ENCODE results near the gene FOXP1. TPM values are rescaled to one million over a fixed set of nuclear protein-coding genes. Genes with fewer than 3 reads are reported as not detected.

FOXP1 gene
- total RNA-seq, 1 experiment from 2014 or later, result 75.3 TPM

GRCh38 chr3:71138410-71138809 is 445.1 kb downstream of the FOXP1 start:
- no peaks in the 10 kb centered on the region for H3K27me3 ChIP-seq (ENCODE audit: insufficient read depth, low read length)
- no peak overlapping the region for H2BK5ac ChIP-seq (ENCODE audit: insufficient read length, low read length)
- no peaks in the 10 kb centered on the region for H3K23me2 ChIP-seq (ENCODE audit: insufficient read length, low read depth, low read length, poor library complexity, severe bottlenecking)
- H3K9me3 Mint-ChIP-seq, result no peaks in the 10 kb centered on the region
- no peak overlapping the region for H3K27ac ChIP-seq (ENCODE audit: insufficient read length, low read depth, low read length)
- peaks cover 0 to 6% (median 2%) of the 10 kb centered on the region in 3 experiments; a peak in 1 of 7 replicates for H3K36me3 Mint-ChIP-seq (ENCODE audit: insufficient read depth in 1 of 3, low read depth in 3 of 3)
- no peak overlapping the region for H3K4me3 Mint-ChIP-seq
- no peak overlapping the region for H4K8ac ChIP-seq (replicated peaks; ENCODE audit: insufficient read length, low read depth, low read length)
- H3K4me1 Mint-ChIP-seq, result peaks cover 51 to 58% of the 10 kb centered on the region in 2 experiments
- no peaks in the 10 kb centered on the region for H3K9me3 ChIP-seq (ENCODE audit: control insufficient read depth, low read depth, low read length)
- H2AFZ ChIP-seq (ENCODE audit: low read length), result no peak overlapping the region
- no peak overlapping the region for H2BK20ac ChIP-seq (ENCODE audit: low read depth, low read length, poor library complexity, severe bottlenecking)
- no peak overlapping the region for H3K27ac Mint-ChIP-seq
- H3K27me3 Mint-ChIP-seq (ENCODE audit: low read depth), result no peaks in the 10 kb centered on the region
- no peak overlapping the region for H2BK15ac ChIP-seq (ENCODE audit: low read depth, low read length)
- H2BK12ac ChIP-seq (ENCODE audit: insufficient read length, low read depth, low read length), result no peak overlapping the region
- H4K20me1 ChIP-seq (ENCODE audit: control insufficient read depth, insufficient read depth, insufficient read length), result no peaks in the 10 kb centered on the region
- no peak overlapping the region for H3K56ac ChIP-seq (ENCODE audit: insufficient read length, low read depth, low read length)
- no peak for DNase-seq
- WGBS (ENCODE audit: extremely low coverage, insufficient read length, low lambda C conversion rate), result no CpG with 5 or more reads among the region's 5 CpGs
- no peak overlapping the region for H3K9ac ChIP-seq (ENCODE audit: extremely low read depth, insufficient read length, low read length)
- H3K18ac ChIP-seq (ENCODE audit: insufficient read length, low read depth, low read length), result no peak overlapping the region
- no peak overlapping the region for H3K4ac ChIP-seq (ENCODE audit: low read depth, low read length)
- no peak overlapping the region for H2BK120ac ChIP-seq (ENCODE audit: low read depth, low read length, poor library complexity, severe bottlenecking)
- peaks cover 14% of the 10 kb centered on the region; the same call in 1 of the 2 replicates for H3K4me1 ChIP-seq (ENCODE audit: insufficient read depth, low read length)
- H3K79me2 ChIP-seq (ENCODE audit: insufficient read depth, low read length), result no peaks in the 10 kb centered on the region
- no peak overlapping the region for H4K91ac ChIP-seq (ENCODE audit: insufficient read length, low read depth, low read length)
- no peak overlapping the region for H3K23ac ChIP-seq (ENCODE audit: insufficient read length, low read depth, low read length)
- H3K79me1 ChIP-seq (ENCODE audit: insufficient read depth, low read depth, low read length, poor library complexity, severe bottlenecking), result no peaks in the 10 kb centered on the region
- TF ChIP-seq CTCF (conservative IDR thresholded peaks at IDR 0.05), result no peak
- H3K4me2 ChIP-seq (ENCODE audit: insufficient read depth, insufficient read length, low read length), result no peak overlapping the region
- no peak overlapping the region for H2AK5ac ChIP-seq (ENCODE audit: insufficient read length, low read length)
- no peak overlapping the region for H3K14ac ChIP-seq (ENCODE audit: insufficient read depth, low read length)
- H4K5ac ChIP-seq (ENCODE audit: insufficient read length, low read depth, low read length), result no peak overlapping the region
- no peak overlapping the region for H3T11ph ChIP-seq (ENCODE audit: low read length)

Data from H9 (cell line).